SK-N-SH (cell line): ENCODE measurements around the gene WNT3. TPM values are rescaled to one million over a fixed set of nuclear protein-coding genes. Genes with fewer than 3 reads are reported as not detected.

Source experiments
- CTCF ChIA-PET: fragments of 300-600, 350-600 bp; formaldehyde crosslinking; extraction: SDS; loops from one replicate; lab custom pipeline; 2021; lab: Yijun Ruan, JAX
- POLR2A ChIA-PET: fragments of 350-600 bp; sonication (Branson Sonifier 250); formaldehyde crosslinking; extraction: SDS; loops from one replicate; lab custom pipeline; 2020; ENCODE audit warnings: antibody characterized with exemption, inconsistent platforms; lab: Yijun Ruan, JAX
- DNase-seq: peaks from one replicate; pipeline ENCODE4 v3.0.0; 2012
- H2AFZ ChIP-seq: fragments of 200-600 bp; sonication (generic); 2 replicates; pipeline ENCODE4 v1.8.1; 2016; ENCODE audit warnings: antibody characterized with exemption, mild to moderate bottlenecking, low read depth
- H3F3A ChIP-seq: fragments of 200-600 bp; sonication (generic); replicated peaks from 2 replicates; pipeline ENCODE3; 2016; ENCODE audit warnings: antibody characterized with exemption, mild to moderate bottlenecking; ENCODE audit not compliant: insufficient read depth
- H3K27ac ChIP-seq, 2 experiments: fragments of 200-500 bp in 1 of 2; fragments of 200-600 bp in 1 of 2; sonication (Bioruptor generic) in 1 of 2; sonication (generic), shearing (Covaris generic) in 1 of 2; 2 replicates each; pipeline versions ENCODE4 v1.5.1 to v1.6.1; 2014 to 2016; ENCODE audit warnings: low read depth in 2 of 2, inconsistent platforms in 1 of 2, low read length in 1 of 2, mild to moderate bottlenecking in 1 of 2, mixed read lengths in 1 of 2
- H3K27me3 ChIP-seq: fragments of 200-600 bp; sonication (generic), shearing (Covaris generic); 2 replicates; pipeline ENCODE4 v1.6.1; 2016; ENCODE audit warnings: mixed run types; ENCODE audit not compliant: insufficient read depth
- H3K36me3 ChIP-seq, 2 experiments: fragments of 200-500 bp in 1 of 2; fragments of 200-600 bp in 1 of 2; sonication (Bioruptor generic) in 1 of 2; sonication (generic) in 1 of 2; replicated peaks in 1 of 2; 2 replicates each; pipeline versions ENCODE3 to v1.5.1; 2014 to 2016; ENCODE audit warnings: low read length in 1 of 2, mild to moderate bottlenecking in 1 of 2; ENCODE audit not compliant: insufficient read depth in 2 of 2, control insufficient read depth in 1 of 2
- H3K4me1 ChIP-seq, 2 experiments: fragments of 200-500 bp in 1 of 2; fragments of 200-600 bp in 1 of 2; sonication (Bioruptor generic) in 1 of 2; sonication (generic), shearing (Covaris generic) in 1 of 2; 2 replicates each; pipeline versions ENCODE4 v1.5.1 to v1.6.1; 2014 to 2016; ENCODE audit warnings: low read depth in 1 of 2, low read length in 1 of 2, mixed run types in 1 of 2; ENCODE audit not compliant: insufficient read depth in 2 of 2, control insufficient read depth in 1 of 2
- H3K4me2 ChIP-seq: fragments of 200-600 bp; sonication (generic), shearing (Covaris generic); 2 replicates; pipeline ENCODE4 v1.6.1; 2017; ENCODE audit warnings: mixed run types
- H3K4me3 ChIP-seq, 2 experiments: fragments of 200-500 bp in 1 of 2; fragments of 200-600 bp in 1 of 2; sonication (Bioruptor generic) in 1 of 2; sonication (generic), shearing (Covaris generic) in 1 of 2; 2 replicates each; pipeline versions ENCODE4 v1.5.1 to v1.8.1; 2014 to 2016; ENCODE audit warnings: low read depth in 2 of 2, inconsistent platforms in 1 of 2, low read length in 1 of 2, mild to moderate bottlenecking in 1 of 2, mixed read lengths in 1 of 2, moderate library complexity in 1 of 2
- H3K79me2 ChIP-seq: fragments of 200-600 bp; sonication (generic); 2 replicates; pipeline ENCODE4 v1.8.1; 2017; ENCODE audit warnings: mild to moderate bottlenecking; ENCODE audit not compliant: insufficient read depth
- H3K9ac ChIP-seq: fragments of 200-600 bp; sonication (generic); 2 replicates; pipeline ENCODE4 v1.6.1; 2017; ENCODE audit warnings: mixed run types
- H3K9me2 ChIP-seq: fragments of 200-600 bp; sonication (generic); 2 replicates; pipeline ENCODE4 v1.6.1; 2017; ENCODE audit warnings: mixed run types
- H3K9me3 ChIP-seq: fragments of 200-600 bp; sonication (generic); 2 replicates; pipeline ENCODE4 v1.6.1; 2017; ENCODE audit warnings: mixed run types, mild to moderate bottlenecking, moderate library complexity
- H4K20me1 ChIP-seq: fragments of 200-600 bp; sonication (generic); 2 replicates; pipeline ENCODE4 v1.6.1; 2017; ENCODE audit warnings: mild to moderate bottlenecking, mixed run types; ENCODE audit not compliant: insufficient read depth
- ELF1 ChIP-seq: IDR thresholded peaks from 2 replicates; pipeline ENCODE4 v1.4.0; 2012
- EZH2phosphoT487 ChIP-seq: fragments of 200-600 bp; sonication (generic); IDR thresholded peaks from 2 replicates; pipeline ENCODE4 v1.6.1; 2017; ENCODE audit warnings: low read depth, mixed run types, mild to moderate bottlenecking, antibody characterized with exemption, moderate library complexity, borderline replicate concordance
- FOSL2 ChIP-seq: IDR thresholded peaks from 2 replicates; pipeline ENCODE4 v1.4.0; 2012; ENCODE audit warnings: low read depth, mild to moderate bottlenecking, moderate library complexity, borderline replicate concordance
- FOXJ3 ChIP-seq: sonication (generic); formaldehyde crosslinking; IDR thresholded peaks from 2 replicates; pipeline ENCODE4 v1.5.1; 2020; ENCODE audit warnings: mild to moderate bottlenecking, missing genetic modification reagents
- FOXM1 ChIP-seq: IDR thresholded peaks from 2 replicates; pipeline ENCODE4 v1.4.0; 2012; ENCODE audit warnings: low read depth, mild to moderate bottlenecking
- GABPA ChIP-seq: IDR thresholded peaks from 2 replicates; pipeline ENCODE4 v1.4.0; 2012; ENCODE audit warnings: low read depth, mild to moderate bottlenecking
- GATA2 ChIP-seq: sonication (generic); formaldehyde crosslinking; IDR thresholded peaks from 2 replicates; pipeline ENCODE4 v1.5.0; 2020; ENCODE audit warnings: mild to moderate bottlenecking, missing genetic modification reagents
- NFIC ChIP-seq: IDR thresholded peaks from 2 replicates; pipeline ENCODE4 v1.4.0; 2012; ENCODE audit warnings: borderline replicate concordance
- POLR2AphosphoS5 ChIP-seq: IDR thresholded peaks from 2 replicates; pipeline ENCODE4 v1.6.1; 2012; ENCODE audit warnings: low read depth, low read length
- RAD21 ChIP-seq: IDR thresholded peaks from 2 replicates; pipeline ENCODE4 v1.6.1; 2012; ENCODE audit warnings: mild to moderate bottlenecking, low read length
- RFX5 ChIP-seq: IDR thresholded peaks from 2 replicates; pipeline ENCODE4 v1.6.1; 2012; ENCODE audit warnings: mild to moderate bottlenecking, improper control_type of control experiment, low read length
- RXRA ChIP-seq: IDR thresholded peaks from 2 replicates; pipeline ENCODE4 v1.4.0; 2012; ENCODE audit warnings: low read depth, mild to moderate bottlenecking, borderline replicate concordance
- SIN3A ChIP-seq: IDR thresholded peaks from 2 replicates; pipeline ENCODE4 v1.6.1; 2012; ENCODE audit warnings: low read depth, mild to moderate bottlenecking, low read length, moderate library complexity, borderline replicate concordance
- TCF12 ChIP-seq: IDR thresholded peaks from 2 replicates; pipeline ENCODE4 v1.4.0; 2012
- TEAD4 ChIP-seq: IDR thresholded peaks from 2 replicates; pipeline ENCODE4 v1.4.0; 2012; ENCODE audit warnings: mild to moderate bottlenecking, borderline replicate concordance; ENCODE audit not compliant: insufficient read depth
- YY1 ChIP-seq: IDR thresholded peaks from 2 replicates; pipeline ENCODE4 v1.4.0; 2012; ENCODE audit warnings: low read depth, mild to moderate bottlenecking
- WGBS: methylation state at CpG from one replicate; pipeline ENCODE4 v1.1.6; 2017; ENCODE audit warnings: low lambda C conversion rate; 5-methylcytosine and 5-hydroxymethylcytosine counted together
- polyA plus RNA-seq, 3 experiments: library from polyadenylated mRNA; depleted of rRNA; stranded (reverse); fragments of >200 nt; gene quantifications; 2 replicates each; pipeline ENCODE4 v1.2.3, GENCODE V29; 2012
- TF ChIP-seq, protein P1 (sequence below): fragments of 150-350 bp; IDR thresholded peaks from 2 replicates; pipeline ENCODE4 v1.6.1; 2016; ENCODE audit warnings: mild to moderate bottlenecking, low read depth, low read length
- TF ChIP-seq, protein P2 (sequence below): IDR thresholded peaks from 2 replicates; pipeline ENCODE4 v1.4.0; 2012; ENCODE audit warnings: low read depth, borderline replicate concordance
- TF ChIP-seq, protein P3 (sequence below): IDR thresholded peaks from 2 replicates; pipeline ENCODE4 v1.4.0; 2012; ENCODE audit warnings: low read depth
- TF ChIP-seq, protein P4 (sequence below): IDR thresholded peaks from 2 replicates; pipeline ENCODE4; 2012

WNT3 gene
- polyA plus RNA-seq, 1 of the 3 experiments (the other 2 are of a cell fraction): 5.3 TPM

DNA sequence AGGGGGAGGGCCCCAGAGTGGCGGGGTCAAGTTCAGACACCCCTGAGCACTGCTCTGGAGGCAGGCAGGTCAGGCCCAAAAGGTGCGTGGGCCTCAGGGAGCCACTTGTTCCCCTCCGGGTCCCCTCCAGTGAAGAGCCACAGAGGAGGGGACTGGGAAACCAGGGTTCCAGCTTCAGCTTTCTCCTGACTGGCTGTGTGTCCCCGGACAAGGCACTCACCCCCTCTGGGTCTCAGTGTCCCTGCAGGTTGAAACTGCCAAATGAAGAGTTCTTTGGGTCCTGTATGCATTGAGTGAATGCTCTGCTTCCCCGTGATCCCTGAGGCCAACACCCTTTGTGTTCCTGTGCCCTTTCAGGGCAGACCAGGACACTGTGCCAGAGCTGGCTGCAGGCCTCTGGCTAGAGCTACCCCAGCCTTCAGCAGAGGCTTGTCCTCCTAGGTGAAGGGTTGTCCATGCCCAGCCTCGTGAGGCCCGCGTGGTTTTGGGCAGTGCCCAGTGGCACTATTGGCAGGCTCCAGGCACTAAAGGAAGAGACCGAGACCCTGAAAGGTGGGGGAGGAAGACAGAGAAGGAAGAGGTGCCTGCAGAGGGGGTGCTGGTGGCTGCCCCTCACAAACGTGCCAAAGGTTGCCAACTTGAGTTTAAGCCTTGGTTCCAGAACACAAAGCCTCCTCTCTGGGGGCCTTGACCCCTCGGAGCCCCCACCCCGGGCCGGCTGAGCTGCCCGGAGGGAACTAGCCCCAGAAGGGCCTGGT lies 13.3 kb upstream of the WNT3 start:
- Histone ChIP-seq H3K79me2 (no peaks in the 10 kb centered on the region), H3K36me3 (no peaks in the 10 kb centered on the region), H3K4me1 (peaks cover 0 to 8% of the 10 kb centered on the region in 2 experiments; a peak in 2 of 4 replicates), H3K4me2 (no peak overlapping the region), H4K20me1 (no peaks in the 10 kb centered on the region), H3K9me2 (no peaks in the 10 kb centered on the region), H3K4me3 (no peak overlapping the region), H3K27me3 (no peaks in the 10 kb centered on the region), H3K27ac (no peak overlapping the region)
- TF ChIP-seq RFX5 (no peak), TCF12 (no peak), GABPA (no peak), RXRA (no peak), FOXM1 (no peak), YY1 (no peak), RAD21 (no peak), GATA2 (CRISPR knock-in tag) (no peak), SIN3A (no peak), EZH2phosphoT487 (no peak), ELF1 (no peak), POLR2AphosphoS5 (no peak), NFIC (no peak), TEAD4 (no peak), FOXJ3 (CRISPR knock-in tag) (no peak), FOSL2 (no peak)
- TF ChIP-seq, protein P1, sequence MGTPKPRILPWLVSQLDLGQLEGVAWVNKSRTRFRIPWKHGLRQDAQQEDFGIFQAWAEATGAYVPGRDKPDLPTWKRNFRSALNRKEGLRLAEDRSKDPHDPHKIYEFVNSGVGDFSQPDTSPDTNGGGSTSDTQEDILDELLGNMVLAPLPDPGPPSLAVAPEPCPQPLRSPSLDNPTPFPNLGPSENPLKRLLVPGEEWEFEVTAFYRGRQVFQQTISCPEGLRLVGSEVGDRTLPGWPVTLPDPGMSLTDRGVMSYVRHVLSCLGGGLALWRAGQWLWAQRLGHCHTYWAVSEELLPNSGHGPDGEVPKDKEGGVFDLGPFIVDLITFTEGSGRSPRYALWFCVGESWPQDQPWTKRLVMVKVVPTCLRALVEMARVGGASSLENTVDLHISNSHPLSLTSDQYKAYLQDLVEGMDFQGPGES: no peak
- TF ChIP-seq, protein P2, sequence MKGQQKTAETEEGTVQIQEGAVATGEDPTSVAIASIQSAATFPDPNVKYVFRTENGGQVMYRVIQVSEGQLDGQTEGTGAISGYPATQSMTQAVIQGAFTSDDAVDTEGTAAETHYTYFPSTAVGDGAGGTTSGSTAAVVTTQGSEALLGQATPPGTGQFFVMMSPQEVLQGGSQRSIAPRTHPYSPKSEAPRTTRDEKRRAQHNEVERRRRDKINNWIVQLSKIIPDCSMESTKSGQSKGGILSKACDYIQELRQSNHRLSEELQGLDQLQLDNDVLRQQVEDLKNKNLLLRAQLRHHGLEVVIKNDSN: no peak
- TF ChIP-seq, protein P3, sequence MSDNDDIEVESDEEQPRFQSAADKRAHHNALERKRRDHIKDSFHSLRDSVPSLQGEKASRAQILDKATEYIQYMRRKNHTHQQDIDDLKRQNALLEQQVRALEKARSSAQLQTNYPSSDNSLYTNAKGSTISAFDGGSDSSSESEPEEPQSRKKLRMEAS: no peak
- TF ChIP-seq, protein P4, sequence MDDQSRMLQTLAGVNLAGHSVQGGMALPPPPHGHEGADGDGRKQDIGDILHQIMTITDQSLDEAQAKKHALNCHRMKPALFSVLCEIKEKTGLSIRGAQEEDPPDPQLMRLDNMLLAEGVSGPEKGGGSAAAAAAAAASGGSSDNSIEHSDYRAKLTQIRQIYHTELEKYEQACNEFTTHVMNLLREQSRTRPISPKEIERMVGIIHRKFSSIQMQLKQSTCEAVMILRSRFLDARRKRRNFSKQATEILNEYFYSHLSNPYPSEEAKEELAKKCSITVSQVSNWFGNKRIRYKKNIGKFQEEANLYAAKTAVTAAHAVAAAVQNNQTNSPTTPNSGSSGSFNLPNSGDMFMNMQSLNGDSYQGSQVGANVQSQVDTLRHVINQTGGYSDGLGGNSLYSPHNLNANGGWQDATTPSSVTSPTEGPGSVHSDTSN: no peak
- TF ChIP-seq, all 33 proteins: peak for 0
- ChIA-PET POLR2A (no interaction called here), CTCF (interaction anchor here (1.4 to 6.5 kb wide), 3 partner anchors 11 to 110 kb away, joined by 4 to 115 read pairs (median 51); no protein-coding TSS in a partner anchor)
- 69% methylated on average over 13 of the region's 14 CpGs for WGBS
- Histone ChIP-seq H3K9ac (no peak overlapping the region), H3F3A (no peaks in the 10 kb centered on the region), H2AFZ (no peak overlapping the region), H3K9me3 (no peaks in the 10 kb centered on the region)
- DNase-seq: no peak
